Uterus (tissue), 2 donors: ENCODE data around the gene RSPH6A.

Source experiments
- POLR2A ChIP-seq, 2 donors: fragments of 450-650 bp; IDR thresholded peaks; one replicate each; pipeline ENCODE4 v1.6.1; 2016; ENCODE audit warnings: antibody characterized with exemption in 2 of 2, mild to moderate bottlenecking in 1 of 2, moderate library complexity in 1 of 2
- TF ChIP-seq, protein P1 (sequence below), 4 experiments: fragments of 200-600 bp in 2 of 4; fragments of 450-650 bp in 2 of 4; sonication (generic) in 2 of 4; IDR thresholded peaks; one replicate each; pipeline ENCODE4 v1.5.1; 2016 to 2019; ENCODE audit warnings: antibody characterized with exemption in 4 of 4, mild to moderate bottlenecking in 2 of 4, moderate library complexity in 1 of 4

DNA sequence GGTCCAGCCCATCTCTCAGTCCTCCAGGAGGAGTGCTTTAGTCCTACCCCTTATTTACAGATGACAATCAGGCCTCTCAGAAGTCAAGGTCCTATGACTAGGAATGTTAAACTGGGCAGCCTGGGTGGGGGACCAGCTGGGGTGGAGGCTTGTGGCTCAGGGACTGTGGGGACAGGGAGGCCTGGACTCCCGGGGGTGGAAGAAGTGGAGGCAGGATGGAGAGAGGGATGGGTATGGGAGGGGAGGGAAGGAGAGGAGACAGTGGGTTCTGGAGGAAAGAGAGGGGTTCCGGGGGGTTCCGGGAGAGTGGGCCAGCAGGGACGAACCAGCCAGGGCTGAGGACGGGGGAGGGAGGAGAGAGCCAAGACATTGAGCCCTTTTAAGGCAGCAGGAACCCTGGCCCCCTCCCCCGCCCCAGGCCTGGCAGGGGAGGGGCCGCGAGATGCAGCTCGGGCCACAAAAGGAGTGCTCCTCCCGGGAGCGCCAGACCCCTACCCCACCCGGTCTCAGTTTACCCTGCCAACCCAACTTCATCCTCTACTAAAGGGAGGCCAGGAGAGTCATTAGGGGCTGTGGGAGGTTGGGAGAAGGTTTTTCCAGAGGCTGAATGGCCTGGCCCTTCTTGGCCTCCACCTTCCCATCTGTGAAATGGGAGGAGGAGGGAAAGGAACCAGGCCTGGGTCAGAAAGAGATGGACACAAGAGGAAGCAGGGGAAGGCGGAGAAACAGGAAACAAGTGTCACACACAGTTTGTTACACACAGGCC, 34.5 kb downstream of the RSPH6A start:
- TF ChIP-seq, protein P1, sequence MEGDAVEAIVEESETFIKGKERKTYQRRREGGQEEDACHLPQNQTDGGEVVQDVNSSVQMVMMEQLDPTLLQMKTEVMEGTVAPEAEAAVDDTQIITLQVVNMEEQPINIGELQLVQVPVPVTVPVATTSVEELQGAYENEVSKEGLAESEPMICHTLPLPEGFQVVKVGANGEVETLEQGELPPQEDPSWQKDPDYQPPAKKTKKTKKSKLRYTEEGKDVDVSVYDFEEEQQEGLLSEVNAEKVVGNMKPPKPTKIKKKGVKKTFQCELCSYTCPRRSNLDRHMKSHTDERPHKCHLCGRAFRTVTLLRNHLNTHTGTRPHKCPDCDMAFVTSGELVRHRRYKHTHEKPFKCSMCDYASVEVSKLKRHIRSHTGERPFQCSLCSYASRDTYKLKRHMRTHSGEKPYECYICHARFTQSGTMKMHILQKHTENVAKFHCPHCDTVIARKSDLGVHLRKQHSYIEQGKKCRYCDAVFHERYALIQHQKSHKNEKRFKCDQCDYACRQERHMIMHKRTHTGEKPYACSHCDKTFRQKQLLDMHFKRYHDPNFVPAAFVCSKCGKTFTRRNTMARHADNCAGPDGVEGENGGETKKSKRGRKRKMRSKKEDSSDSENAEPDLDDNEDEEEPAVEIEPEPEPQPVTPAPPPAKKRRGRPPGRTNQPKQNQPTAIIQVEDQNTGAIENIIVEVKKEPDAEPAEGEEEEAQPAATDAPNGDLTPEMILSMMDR (IDR thresholded peaks at IDR 0.05) = no peak
- TF ChIP-seq POLR2A (IDR thresholded peaks at IDR 0.05) = no peak
